HG03159 (cell line): ENCODE data around the gene PIAS1.
"Not testable (repeated sequence)": the region's sequence is repeated elsewhere in the genome, so short reads cannot be mapped to it uniquely, and the experiment has no call there.

ENCODE experiments used
- ATAC-seq: cut with Tn5 transposase; IDR thresholded peaks from one replicate; pipeline ENCODE4 v1.9.1; 2021; ENCODE audit warnings: mild to moderate bottlenecking, moderate library complexity; ENCODE audit not compliant: unreplicated experiment

PIAS1 gene

DNA sequence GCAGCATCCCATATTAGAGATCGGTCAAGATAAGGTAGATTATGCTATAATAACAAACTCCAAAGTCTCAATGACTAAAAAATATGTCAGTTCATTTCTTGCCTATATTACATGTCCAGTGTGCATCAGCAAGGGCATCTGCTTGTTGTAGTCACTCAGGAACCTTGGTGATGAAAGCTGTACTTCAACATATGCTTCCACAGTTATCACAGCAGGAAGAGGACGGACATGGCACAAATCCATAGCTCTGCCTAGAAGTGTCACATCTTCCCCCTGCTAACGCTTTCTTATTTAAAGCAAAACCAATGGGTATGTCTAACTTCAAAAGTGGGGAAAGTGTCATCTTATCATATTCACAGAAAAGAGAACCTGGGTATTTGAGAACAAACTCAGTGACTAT, 20.0 kb upstream of the PIAS1 start:
- ATAC-seq: no peak

DNA sequence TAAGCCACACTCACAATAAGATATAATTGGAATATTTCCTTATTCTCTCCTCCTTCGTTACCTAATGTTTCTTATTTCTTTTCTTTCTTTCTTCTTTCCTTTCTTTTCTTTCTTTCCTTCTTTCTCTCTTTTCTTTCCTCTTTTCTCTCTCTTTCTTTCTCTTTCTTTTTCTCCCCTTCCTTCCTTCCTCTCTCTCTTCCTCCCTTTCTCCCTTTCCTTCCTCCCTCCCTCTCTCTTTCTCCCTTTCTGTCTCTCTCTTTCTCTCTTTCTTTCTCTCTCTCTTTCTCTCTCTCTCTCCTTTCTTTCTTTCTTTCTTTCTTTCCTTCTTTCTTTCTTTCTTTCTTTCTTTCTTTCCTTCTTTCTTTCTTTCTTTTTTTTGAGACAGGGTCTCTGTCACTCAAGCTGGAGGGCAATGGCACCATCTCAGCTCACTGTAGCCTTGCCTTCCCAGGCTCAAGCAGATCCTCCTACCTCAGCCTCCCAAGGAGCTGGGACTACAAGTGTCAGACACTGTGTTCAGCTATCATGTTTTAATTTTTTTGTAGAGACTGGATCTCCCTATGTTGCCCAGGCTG, 19.3 kb upstream of the PIAS1 start:
- no peak for ATAC-seq

DNA sequence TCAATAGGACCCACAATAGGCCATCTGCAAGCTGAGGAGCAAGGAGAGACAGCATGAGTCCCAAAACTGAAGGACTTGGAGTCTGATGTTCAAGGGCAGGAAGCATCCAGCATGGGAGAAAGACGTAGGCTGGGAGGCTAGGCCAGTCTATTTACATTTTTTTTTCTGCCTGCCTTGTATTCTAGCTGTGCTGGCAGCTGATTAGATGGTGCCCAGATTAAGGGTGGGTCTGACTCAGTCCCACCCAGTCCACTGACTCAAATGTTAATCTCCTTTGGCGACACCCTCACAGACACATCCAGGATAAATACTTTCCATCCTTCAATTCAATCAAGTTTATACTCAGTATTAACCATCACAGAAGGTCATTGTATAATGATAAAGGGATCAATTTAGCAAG, 15.9 kb upstream of the PIAS1 start:
- ATAC-seq: no peak

DNA sequence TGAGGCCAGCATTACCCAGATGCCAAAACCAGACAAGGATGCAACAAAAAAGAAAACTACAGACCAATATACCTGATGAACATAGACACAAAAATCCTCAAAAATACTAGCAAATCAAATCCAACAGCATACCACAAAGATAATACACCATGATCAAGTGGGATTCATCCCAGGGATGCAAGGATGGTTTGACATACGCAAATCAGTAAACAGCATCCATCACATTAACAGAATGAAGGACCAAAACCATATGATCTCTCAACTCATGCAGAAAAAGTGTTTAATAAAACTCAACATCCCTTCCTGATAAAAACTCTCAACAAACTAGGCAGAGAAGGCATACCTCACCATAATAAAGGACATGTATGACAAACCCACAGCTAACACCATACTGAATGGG, 14.0 kb upstream of the PIAS1 start:
- ATAC-seq: no peak

DNA sequence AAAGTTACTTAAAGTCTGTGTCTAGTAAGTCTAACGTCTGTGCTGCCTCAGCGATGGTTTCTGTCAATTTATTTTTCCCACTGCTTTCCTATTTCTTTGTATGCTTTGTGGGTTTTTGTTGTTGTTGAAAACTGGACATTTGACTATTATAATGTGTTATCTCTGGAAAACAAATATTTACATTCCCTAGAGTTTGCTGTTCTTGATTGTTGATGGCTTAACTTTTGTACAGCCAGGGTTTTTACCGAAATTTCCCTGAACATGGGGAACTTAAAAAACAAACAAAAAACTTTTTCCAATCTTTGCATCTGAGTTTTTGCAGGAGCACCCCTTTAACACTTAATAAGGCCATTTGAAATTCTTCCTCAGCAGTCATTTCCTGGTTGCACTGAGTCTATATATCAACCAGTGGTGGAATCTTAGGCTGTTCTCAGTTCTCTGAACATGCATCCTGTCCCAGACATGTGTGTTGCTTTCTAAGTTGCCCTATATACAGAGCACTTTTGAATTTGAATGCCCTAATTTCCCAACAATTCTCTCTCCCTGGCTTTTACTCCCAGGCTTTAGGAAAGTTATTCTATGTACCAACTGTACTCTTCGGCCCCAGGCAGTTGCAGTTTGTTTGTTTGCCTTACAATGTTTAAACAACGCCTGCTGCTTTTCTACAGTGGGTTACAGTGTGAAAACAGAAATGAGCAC, 11.8 kb upstream of the PIAS1 start:
- ATAC-seq: no peak

DNA sequence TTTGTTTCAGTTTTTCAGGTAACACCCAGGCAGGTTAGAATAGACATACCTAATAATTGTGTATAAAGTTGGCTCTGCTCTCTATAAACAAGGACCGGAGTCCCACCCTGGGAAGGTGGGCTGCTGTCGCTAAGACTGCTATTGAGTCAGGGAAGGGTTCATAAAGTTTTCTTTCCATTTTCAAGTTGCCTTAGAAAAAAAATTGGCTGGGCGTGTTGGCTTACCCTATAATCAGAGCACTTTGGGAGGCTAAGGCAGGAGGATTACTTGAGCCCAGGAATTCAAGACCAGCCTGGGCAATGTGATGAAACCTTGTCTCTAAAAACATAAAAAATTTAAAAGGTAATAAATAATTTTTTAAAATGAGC, 11.3 kb upstream of the PIAS1 start:
- no peak for ATAC-seq

DNA sequence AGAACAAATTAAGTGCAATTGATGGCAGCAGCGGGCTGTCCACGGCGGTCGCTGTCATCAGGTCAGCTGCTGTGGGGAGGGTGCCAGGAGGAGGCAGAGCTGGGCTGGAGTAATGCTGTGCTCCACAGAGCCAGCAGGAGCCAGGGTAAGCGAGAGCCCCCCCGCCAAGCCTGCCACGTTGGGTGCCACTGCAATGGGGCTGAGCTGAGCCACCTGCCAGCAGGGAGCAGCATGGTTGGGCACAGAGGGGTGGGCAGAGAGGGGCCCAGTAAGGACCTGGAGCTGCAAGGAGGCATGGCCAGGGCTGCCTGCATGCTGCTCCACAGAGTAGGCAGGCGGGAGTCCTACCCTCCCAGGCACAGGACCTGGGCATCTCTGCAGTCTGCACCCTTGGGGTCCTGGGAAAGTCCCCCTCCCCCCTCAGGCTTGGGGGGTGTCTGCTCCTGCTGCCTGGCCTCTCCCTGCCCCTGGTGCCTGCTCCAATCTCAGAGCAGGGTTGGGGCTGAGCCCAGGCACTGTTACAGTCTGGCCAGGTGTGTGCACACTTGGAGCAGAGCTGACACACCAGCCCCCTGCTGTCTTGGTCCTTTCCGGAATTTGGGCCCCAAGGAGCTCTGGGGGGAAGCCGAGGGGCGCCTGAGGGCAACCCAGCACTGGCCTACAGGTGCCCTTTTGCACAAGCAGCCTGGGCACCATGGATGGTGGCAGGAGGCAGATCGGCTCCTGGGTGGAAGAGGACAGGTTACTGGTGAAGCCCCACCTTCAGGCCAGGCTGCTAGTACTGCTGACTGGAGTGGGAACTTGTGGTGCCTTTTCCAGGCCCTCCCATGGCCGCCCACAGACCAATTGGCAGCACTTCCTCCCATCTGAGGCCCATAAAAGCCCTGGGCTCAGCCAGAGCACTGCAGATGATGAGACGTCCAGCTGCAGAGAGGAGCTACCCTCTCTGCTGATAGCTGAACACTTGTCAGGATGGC, 8.5 kb upstream of the PIAS1 start:
- ATAC-seq: no peak

DNA sequence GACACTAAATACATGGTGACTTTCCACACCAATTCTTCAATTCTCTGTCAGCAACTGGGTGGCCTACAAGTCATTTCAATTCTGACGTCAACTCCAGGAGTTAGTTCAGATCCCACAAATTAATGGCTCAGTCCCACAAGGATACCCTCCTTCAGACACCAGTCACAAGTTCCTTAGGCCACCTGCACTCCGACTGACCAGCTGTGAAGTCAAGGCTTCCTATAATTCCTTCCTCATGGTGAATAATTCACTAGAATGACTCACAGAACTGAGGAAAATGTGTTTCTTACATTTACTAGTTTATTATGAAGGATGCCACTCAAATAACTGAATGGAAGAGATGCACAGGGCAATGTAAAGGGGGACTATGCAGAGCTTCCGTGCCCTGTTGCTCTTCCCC, 6.3 kb upstream of the PIAS1 start:
- ATAC-seq: no peak

DNA sequence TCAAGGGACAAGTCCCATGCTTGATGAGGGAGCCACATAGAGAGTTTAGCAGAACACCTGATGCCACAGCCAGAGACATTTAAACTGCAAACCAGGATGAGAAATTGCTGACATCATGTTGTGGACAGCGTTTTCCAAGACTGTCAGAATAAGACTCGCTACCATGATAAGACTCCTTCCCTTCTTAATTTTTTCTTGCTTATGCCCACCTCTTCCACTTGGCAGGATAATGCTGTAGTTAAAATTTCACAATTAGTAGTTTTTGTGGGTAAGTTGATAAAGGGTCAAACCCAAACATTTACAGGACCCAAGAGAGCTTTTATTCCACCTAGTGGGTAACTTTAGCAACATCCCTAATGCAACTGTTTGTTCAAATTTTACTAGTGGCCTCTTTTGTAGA, 3.0 kb upstream of the PIAS1 start:
- ATAC-seq: no peak

DNA sequence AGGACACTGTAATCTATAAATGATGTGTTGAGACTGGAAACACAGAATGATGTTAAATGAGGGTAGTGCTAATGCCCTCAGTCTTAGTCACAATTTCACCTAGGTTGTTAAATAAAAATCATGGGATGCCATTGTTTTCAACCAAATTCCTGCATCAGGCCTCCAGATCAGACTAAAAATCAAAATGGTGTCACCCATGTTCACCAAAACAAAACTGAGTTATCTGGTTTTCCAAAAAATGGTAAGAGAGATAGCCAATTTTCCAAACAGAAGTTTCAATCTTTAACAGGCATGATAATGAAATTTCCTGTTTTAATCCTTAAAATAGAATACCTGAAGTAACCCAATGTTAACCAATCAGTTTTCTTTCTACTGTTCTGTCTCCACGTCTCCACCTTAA, 2.2 kb upstream of the PIAS1 start:
- ATAC-seq: no peak

DNA sequence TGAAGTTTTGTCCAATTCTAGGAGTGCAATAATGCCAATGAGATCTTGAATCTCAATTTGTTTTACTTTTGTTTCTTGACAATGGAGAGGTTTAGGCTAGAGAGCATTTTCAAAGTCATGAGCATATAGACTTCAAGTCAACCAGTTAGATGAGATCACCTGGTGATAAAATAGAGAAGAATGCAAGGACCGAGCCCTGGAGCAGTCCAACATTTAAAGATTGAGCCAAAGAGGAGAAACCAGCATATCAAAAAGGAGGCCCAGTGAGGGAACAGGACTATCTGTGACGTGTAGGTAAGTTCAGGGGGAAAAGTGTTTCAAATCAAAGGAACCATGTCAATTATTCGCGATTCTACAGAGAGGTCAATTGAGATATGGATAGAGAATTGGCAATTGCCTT, 1.7 kb upstream of the PIAS1 start:
- no peak for ATAC-seq

DNA sequence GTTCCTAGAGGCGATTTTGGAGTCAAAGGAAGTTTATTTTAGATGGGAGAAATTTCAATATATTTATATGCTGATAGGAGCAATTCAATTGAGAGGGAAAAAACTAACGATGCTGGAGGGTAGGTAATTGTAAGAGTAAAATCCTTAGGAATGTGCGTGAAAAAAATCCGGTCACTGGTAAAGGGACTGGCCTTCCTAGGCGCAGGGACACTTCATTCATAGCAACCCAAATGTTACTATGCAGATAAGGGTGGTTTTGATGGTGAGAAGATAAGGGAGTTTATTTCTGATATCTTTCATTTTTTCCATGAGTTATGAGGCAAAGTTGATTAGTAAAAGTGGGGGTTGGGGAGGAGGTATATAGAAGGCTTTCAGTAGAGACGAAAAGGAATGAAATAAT, 1.1 kb upstream of the PIAS1 start:
- no peak for ATAC-seq

DNA sequence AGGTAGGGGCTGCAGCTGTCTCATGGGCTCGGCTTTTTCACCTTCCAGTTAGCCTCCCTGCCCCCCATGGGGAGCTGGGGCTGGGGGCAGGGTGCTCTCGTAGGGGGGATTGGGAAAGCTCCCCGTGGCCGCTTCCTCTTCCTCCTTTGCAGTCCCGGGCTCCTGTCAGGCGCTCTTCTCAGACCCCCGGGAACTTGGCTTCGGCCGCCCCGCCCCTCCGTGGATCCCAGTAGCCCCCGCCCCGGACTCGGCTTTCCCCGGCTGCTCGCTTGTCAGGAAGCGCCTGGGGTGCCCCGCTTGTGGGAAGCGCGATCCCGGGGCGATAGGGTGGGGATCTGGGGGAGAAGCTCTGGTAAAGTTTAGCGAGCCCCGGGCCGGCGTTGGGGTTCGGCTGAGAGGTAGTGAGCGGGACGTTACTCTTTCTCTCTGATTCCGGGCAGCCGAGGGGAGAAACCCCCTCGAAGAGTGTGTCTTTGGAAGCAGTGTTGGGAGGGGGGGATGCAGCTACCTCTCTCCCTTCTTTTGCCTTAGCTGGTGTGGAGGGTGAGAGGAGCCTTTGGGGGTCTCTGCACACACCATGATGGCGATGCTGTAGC, 611 bp downstream of the PIAS1 start:
- ATAC-seq: peak; percentile 17

DNA sequence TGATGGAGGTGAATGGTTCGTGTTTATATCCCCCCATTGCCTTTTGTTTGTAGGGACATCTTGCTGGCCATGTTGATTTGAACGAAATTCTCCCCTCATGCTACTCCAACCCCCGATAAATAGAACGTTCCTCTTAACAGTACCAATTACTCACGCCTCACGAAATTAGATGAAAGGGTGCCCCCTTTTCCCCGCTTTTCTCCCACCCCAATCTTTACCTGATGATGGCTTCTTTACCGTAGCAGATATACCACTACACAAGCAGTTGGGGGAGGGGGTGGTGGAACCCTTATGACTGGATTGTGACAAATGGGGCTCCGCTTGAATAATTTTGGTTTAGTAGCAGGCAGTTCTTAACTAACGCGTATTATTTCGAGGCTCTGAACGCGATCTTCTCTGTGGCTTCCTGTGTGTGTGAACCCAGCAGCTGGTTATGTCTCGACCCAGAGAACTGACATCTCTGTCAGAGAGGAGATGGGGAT, 1.1 kb downstream of the PIAS1 start:
- ATAC-seq: peak; percentile 55

DNA sequence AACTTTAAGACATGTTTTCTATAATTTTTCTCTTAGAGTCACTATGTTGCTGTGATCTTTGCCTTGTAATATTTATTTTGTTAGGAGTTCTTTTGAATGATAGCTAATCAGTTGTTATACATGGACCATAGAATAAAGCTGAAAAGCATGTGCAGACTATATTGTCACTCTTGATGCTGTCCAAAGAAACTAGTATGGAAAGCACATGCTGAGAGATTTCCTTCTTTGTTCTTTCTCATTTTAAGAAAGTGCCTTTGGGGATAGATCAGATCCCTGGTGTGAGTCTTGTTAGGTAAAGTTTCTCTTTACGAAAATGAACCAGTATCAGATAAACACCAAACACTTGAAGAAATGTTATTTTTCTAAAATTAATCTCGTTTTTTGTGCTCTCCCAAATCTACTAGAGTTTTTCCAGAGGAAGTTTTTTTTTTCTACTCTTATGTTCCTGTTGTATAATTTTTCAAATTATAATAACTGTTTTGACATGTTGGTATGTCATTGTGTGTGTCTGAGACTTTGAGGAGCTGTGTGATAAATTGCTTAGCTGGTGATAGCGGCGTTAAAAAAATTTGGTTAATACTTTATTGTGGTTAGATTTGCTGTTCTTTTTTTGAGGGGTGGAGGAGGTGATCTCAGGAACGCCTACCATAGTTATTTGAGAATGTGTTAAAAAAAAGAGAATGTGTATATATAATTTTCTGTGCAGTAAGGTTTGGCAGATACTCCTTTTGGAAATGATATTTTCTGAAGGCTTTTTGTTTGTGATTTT, 2.2 kb downstream of the PIAS1 start:
- ATAC-seq: no peak

DNA sequence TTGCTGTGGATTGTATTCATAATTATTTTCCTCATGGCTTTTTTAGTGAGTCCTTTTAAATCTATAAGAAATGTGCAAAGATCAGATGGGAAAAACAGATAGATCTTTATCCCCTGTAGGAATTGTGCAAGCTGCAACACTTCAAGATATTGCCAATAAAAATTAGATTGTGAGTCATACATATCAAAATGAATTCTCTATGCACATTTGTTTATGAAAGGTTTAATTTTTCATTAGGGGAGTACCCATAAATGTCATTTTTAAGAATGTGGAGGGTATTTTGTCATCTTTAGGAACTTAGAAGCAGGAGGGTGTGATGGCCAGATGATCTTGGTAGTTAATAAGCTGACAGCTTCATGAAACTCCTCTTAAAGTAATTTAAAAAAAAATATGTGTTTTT, 2.9 kb downstream of the PIAS1 start:
- no peak for ATAC-seq

DNA sequence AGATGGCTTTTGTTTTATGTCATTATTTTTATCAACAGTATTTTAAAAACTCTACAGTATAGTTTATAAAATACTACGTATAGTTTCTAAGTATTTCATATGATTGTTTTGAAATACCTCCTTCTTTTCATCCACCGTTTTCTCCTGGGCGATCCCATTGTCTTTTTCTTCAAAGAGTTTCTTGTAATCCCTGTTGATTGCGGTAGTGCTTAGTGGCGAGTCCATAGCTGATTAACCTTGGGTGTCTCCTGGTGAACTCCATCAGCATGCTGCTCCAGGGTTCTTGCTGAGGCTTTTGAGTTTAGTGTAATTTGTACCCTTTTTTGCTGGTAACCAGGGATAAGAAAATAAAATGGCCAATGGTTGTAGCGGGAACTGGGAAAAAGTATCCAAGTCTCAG, 3.6 kb downstream of the PIAS1 start:
- ATAC-seq: no peak

DNA sequence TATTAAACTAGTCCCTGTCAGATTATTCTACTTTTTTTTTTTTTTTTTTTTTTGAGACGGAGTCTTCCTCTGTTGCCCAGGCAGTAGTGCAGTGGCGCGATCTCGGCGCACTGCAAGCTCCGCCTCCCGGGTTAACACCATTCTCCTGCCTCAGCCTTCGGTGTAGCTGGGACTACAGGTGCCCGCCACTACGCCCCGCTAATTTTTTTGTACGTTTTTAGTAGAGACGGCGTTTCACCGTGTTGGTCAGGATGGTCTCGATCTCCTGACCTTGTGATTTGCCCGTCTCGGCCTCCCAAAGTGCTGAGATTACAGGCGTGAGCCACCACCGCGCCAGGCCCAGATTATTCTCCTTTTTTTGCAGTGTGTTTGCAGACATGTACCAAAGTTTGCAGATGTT, 4.9 kb downstream of the PIAS1 start:
- ATAC-seq: not testable (repeated sequence)

DNA sequence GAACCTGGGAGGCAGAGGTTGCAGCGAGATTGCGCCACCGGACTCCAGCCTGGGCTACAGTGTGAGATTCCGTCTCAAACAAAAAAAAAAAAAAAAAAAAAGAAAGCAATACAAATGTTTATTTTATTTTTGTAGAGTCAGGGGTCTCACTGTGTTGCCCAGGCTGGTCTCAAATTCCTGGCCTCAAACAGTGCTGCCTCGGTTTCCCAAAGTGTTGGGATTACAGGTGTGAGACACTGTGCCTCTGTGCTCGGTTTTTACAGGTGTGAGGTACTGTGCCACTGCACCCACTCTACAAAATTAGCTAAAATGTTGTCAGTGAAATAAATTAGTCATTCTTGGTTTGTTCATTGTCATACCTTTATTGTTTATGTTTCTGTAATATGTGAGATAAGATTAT, 5.5 kb downstream of the PIAS1 start:
- no peak for ATAC-seq

DNA sequence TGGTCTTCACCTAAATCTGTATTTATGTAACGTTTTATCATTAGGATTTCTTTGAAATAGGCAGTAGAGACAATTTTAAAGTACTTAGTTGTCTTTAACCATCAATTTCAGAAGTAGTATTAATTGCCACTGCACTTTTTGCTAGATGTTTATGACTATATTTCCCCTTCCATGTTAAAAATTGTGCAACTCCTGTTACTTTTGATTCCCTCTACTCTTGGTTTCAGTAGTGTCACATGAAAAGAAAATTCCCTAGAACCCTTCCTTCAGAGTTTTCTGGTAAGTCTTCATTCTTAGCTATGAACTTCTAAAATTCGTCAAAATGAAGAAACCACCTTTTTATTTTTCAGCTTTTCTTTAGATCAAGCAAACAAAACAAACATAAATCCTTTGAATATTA, 7.1 kb downstream of the PIAS1 start:
- ATAC-seq: no peak

DNA sequence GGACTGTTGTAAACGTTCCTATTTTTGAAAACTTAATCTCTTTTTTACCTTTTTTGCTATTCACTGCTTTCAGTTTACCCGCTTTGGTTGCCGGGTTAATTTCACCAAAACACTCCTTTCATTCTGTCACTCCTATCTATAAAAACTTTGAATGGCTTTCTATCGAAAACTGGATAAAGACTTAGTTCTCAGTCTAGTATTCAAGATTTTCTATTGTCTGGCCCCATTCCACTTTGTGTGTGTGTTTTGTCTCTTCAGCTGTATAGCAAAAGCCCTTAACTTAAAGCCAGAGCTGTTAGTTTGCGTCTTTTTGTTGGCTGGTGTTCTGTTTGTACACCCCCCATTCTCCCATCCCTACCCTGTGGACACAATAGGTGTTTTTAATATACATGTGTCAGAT, 7.5 kb downstream of the PIAS1 start:
- no peak for ATAC-seq
